SK-N-SH (cell line): ENCODE data around the gene KIF5C. TPM values are rescaled to one million over a fixed set of nuclear protein-coding genes. Genes with fewer than 3 reads are reported as not detected.

ENCODE experiments used
- CTCF ChIA-PET: fragments of 300-600, 350-600 bp; formaldehyde crosslinking; extraction: SDS; loops from one replicate; lab custom pipeline; 2021; lab: Yijun Ruan, JAX
- POLR2A ChIA-PET: fragments of 350-600 bp; sonication (Branson Sonifier 250); formaldehyde crosslinking; extraction: SDS; loops from one replicate; lab custom pipeline; 2020; ENCODE audit warnings: antibody characterized with exemption, inconsistent platforms; lab: Yijun Ruan, JAX
- DNase-seq: peaks from one replicate; pipeline ENCODE4 v3.0.0; 2012
- H2AFZ ChIP-seq: fragments of 200-600 bp; sonication (generic); 2 replicates; pipeline ENCODE4 v1.8.1; 2016; ENCODE audit warnings: antibody characterized with exemption, mild to moderate bottlenecking, low read depth
- H3F3A ChIP-seq: fragments of 200-600 bp; sonication (generic); replicated peaks from 2 replicates; pipeline ENCODE3; 2016; ENCODE audit warnings: antibody characterized with exemption, mild to moderate bottlenecking; ENCODE audit not compliant: insufficient read depth
- H3K27ac ChIP-seq, 2 experiments: fragments of 200-500 bp in 1 of 2; fragments of 200-600 bp in 1 of 2; sonication (Bioruptor generic) in 1 of 2; sonication (generic), shearing (Covaris generic) in 1 of 2; 2 replicates each; pipeline versions ENCODE4 v1.5.1 to v1.6.1; 2014 to 2016; ENCODE audit warnings: low read depth in 2 of 2, inconsistent platforms in 1 of 2, low read length in 1 of 2, mild to moderate bottlenecking in 1 of 2, mixed read lengths in 1 of 2
- H3K27me3 ChIP-seq: fragments of 200-600 bp; sonication (generic), shearing (Covaris generic); 2 replicates; pipeline ENCODE4 v1.6.1; 2016; ENCODE audit warnings: mixed run types; ENCODE audit not compliant: insufficient read depth
- H3K36me3 ChIP-seq, 2 experiments: fragments of 200-500 bp in 1 of 2; fragments of 200-600 bp in 1 of 2; sonication (Bioruptor generic) in 1 of 2; sonication (generic) in 1 of 2; replicated peaks in 1 of 2; 2 replicates each; pipeline versions ENCODE3 to v1.5.1; 2014 to 2016; ENCODE audit warnings: low read length in 1 of 2, mild to moderate bottlenecking in 1 of 2; ENCODE audit not compliant: insufficient read depth in 2 of 2, control insufficient read depth in 1 of 2
- H3K4me1 ChIP-seq, 2 experiments: fragments of 200-500 bp in 1 of 2; fragments of 200-600 bp in 1 of 2; sonication (Bioruptor generic) in 1 of 2; sonication (generic), shearing (Covaris generic) in 1 of 2; 2 replicates each; pipeline versions ENCODE4 v1.5.1 to v1.6.1; 2014 to 2016; ENCODE audit warnings: low read depth in 1 of 2, low read length in 1 of 2, mixed run types in 1 of 2; ENCODE audit not compliant: insufficient read depth in 2 of 2, control insufficient read depth in 1 of 2
- H3K4me2 ChIP-seq: fragments of 200-600 bp; sonication (generic), shearing (Covaris generic); 2 replicates; pipeline ENCODE4 v1.6.1; 2017; ENCODE audit warnings: mixed run types
- H3K4me3 ChIP-seq, 2 experiments: fragments of 200-500 bp in 1 of 2; fragments of 200-600 bp in 1 of 2; sonication (Bioruptor generic) in 1 of 2; sonication (generic), shearing (Covaris generic) in 1 of 2; 2 replicates each; pipeline versions ENCODE4 v1.5.1 to v1.8.1; 2014 to 2016; ENCODE audit warnings: low read depth in 2 of 2, inconsistent platforms in 1 of 2, low read length in 1 of 2, mild to moderate bottlenecking in 1 of 2, mixed read lengths in 1 of 2, moderate library complexity in 1 of 2
- H3K79me2 ChIP-seq: fragments of 200-600 bp; sonication (generic); 2 replicates; pipeline ENCODE4 v1.8.1; 2017; ENCODE audit warnings: mild to moderate bottlenecking; ENCODE audit not compliant: insufficient read depth
- H3K9ac ChIP-seq: fragments of 200-600 bp; sonication (generic); 2 replicates; pipeline ENCODE4 v1.6.1; 2017; ENCODE audit warnings: mixed run types
- H3K9me2 ChIP-seq: fragments of 200-600 bp; sonication (generic); 2 replicates; pipeline ENCODE4 v1.6.1; 2017; ENCODE audit warnings: mixed run types
- H3K9me3 ChIP-seq: fragments of 200-600 bp; sonication (generic); 2 replicates; pipeline ENCODE4 v1.6.1; 2017; ENCODE audit warnings: mixed run types, mild to moderate bottlenecking, moderate library complexity
- H4K20me1 ChIP-seq: fragments of 200-600 bp; sonication (generic); 2 replicates; pipeline ENCODE4 v1.6.1; 2017; ENCODE audit warnings: mild to moderate bottlenecking, mixed run types; ENCODE audit not compliant: insufficient read depth
- CHD2 ChIP-seq: fragments of 150-350 bp; IDR thresholded peaks from 2 replicates; pipeline ENCODE4 v1.6.1; 2018; ENCODE audit warnings: low read length; ENCODE audit not compliant: partially characterized antibody
- EP300 ChIP-seq, 2 experiments: IDR thresholded peaks; 2 replicates each; pipeline versions ENCODE4 v1.4.0 to v1.6.1; 2012; ENCODE audit warnings: borderline replicate concordance in 1 of 2, low read depth in 1 of 2, low read length in 1 of 2
- EZH2phosphoT487 ChIP-seq: fragments of 200-600 bp; sonication (generic); IDR thresholded peaks from 2 replicates; pipeline ENCODE4 v1.6.1; 2017; ENCODE audit warnings: low read depth, mixed run types, mild to moderate bottlenecking, antibody characterized with exemption, moderate library complexity, borderline replicate concordance
- FOSL2 ChIP-seq: IDR thresholded peaks from 2 replicates; pipeline ENCODE4 v1.4.0; 2012; ENCODE audit warnings: low read depth, mild to moderate bottlenecking, moderate library complexity, borderline replicate concordance
- FOXJ3 ChIP-seq: sonication (generic); formaldehyde crosslinking; IDR thresholded peaks from 2 replicates; pipeline ENCODE4 v1.5.1; 2020; ENCODE audit warnings: mild to moderate bottlenecking, missing genetic modification reagents
- FOXM1 ChIP-seq: IDR thresholded peaks from 2 replicates; pipeline ENCODE4 v1.4.0; 2012; ENCODE audit warnings: low read depth, mild to moderate bottlenecking
- GABPA ChIP-seq: IDR thresholded peaks from 2 replicates; pipeline ENCODE4 v1.4.0; 2012; ENCODE audit warnings: low read depth, mild to moderate bottlenecking
- IRF3 ChIP-seq: fragments of 150-350 bp; IDR thresholded peaks from 2 replicates; pipeline ENCODE4 v1.6.1; 2016; ENCODE audit warnings: mild to moderate bottlenecking, low read depth, low read length
- MAX ChIP-seq: IDR thresholded peaks from 2 replicates; pipeline ENCODE4 v1.4.0; 2012; ENCODE audit warnings: low read depth
- NFIC ChIP-seq: IDR thresholded peaks from 2 replicates; pipeline ENCODE4 v1.4.0; 2012; ENCODE audit warnings: borderline replicate concordance
- PBX3 ChIP-seq: IDR thresholded peaks from 2 replicates; pipeline ENCODE4; 2012
- POLR2AphosphoS5 ChIP-seq: IDR thresholded peaks from 2 replicates; pipeline ENCODE4 v1.6.1; 2012; ENCODE audit warnings: low read depth, low read length
- RAD21 ChIP-seq: IDR thresholded peaks from 2 replicates; pipeline ENCODE4 v1.6.1; 2012; ENCODE audit warnings: mild to moderate bottlenecking, low read length
- RFX5 ChIP-seq: IDR thresholded peaks from 2 replicates; pipeline ENCODE4 v1.6.1; 2012; ENCODE audit warnings: mild to moderate bottlenecking, improper control_type of control experiment, low read length
- RXRA ChIP-seq: IDR thresholded peaks from 2 replicates; pipeline ENCODE4 v1.4.0; 2012; ENCODE audit warnings: low read depth, mild to moderate bottlenecking, borderline replicate concordance
- SIN3A ChIP-seq: IDR thresholded peaks from 2 replicates; pipeline ENCODE4 v1.6.1; 2012; ENCODE audit warnings: low read depth, mild to moderate bottlenecking, low read length, moderate library complexity, borderline replicate concordance
- TAF1 ChIP-seq: IDR thresholded peaks from 2 replicates; pipeline ENCODE4 v1.6.1; 2012; ENCODE audit warnings: low read depth, mild to moderate bottlenecking, low read length, moderate library complexity, borderline replicate concordance
- TEAD4 ChIP-seq: IDR thresholded peaks from 2 replicates; pipeline ENCODE4 v1.4.0; 2012; ENCODE audit warnings: mild to moderate bottlenecking, borderline replicate concordance; ENCODE audit not compliant: insufficient read depth
- ZBTB33 ChIP-seq: IDR thresholded peaks from 2 replicates; pipeline ENCODE4 v1.4.0; 2012; ENCODE audit warnings: low read depth, borderline replicate concordance
- WGBS: methylation state at CpG from one replicate; pipeline ENCODE4 v1.1.6; 2017; ENCODE audit warnings: low lambda C conversion rate; 5-methylcytosine and 5-hydroxymethylcytosine counted together
- polyA plus RNA-seq, 3 experiments: library from polyadenylated mRNA; depleted of rRNA; stranded (reverse); fragments of >200 nt; gene quantifications; 2 replicates each; pipeline ENCODE4 v1.2.3, GENCODE V29; 2012
- TF ChIP-seq, protein P1 (sequence below): IDR thresholded peaks from 2 replicates; pipeline ENCODE4 v1.6.1; 2012; ENCODE audit warnings: mild to moderate bottlenecking, low read depth, low read length, moderate library complexity

The KIF5C gene
- polyA plus RNA-seq, 1 of the 3 experiments (the other 2 are of a cell fraction), result 3.9 TPM

- WGBS, result 63% methylated on average over 7 of the region's 7 CpGs
- Histone ChIP-seq H3F3A (no peaks in the 10 kb centered on the region), H2AFZ (no peak overlapping the region), H3K36me3 (no peaks in the 10 kb centered on the region), H3K4me3 (no peak overlapping the region), H3K9me3 (no peaks in the 10 kb centered on the region), H3K9me2 (no peaks in the 10 kb centered on the region), H3K27ac (no peak overlapping the region), H3K27me3 (no peaks in the 10 kb centered on the region; the same call in 1 of the 2 replicates), H3K4me1 (no peaks in the 10 kb centered on the region), H3K79me2 (no peaks in the 10 kb centered on the region), H4K20me1 (no peaks in the 10 kb centered on the region), H3K4me2 (no peak overlapping the region), H3K9ac (no peak overlapping the region)
- TF ChIP-seq, protein P1, sequence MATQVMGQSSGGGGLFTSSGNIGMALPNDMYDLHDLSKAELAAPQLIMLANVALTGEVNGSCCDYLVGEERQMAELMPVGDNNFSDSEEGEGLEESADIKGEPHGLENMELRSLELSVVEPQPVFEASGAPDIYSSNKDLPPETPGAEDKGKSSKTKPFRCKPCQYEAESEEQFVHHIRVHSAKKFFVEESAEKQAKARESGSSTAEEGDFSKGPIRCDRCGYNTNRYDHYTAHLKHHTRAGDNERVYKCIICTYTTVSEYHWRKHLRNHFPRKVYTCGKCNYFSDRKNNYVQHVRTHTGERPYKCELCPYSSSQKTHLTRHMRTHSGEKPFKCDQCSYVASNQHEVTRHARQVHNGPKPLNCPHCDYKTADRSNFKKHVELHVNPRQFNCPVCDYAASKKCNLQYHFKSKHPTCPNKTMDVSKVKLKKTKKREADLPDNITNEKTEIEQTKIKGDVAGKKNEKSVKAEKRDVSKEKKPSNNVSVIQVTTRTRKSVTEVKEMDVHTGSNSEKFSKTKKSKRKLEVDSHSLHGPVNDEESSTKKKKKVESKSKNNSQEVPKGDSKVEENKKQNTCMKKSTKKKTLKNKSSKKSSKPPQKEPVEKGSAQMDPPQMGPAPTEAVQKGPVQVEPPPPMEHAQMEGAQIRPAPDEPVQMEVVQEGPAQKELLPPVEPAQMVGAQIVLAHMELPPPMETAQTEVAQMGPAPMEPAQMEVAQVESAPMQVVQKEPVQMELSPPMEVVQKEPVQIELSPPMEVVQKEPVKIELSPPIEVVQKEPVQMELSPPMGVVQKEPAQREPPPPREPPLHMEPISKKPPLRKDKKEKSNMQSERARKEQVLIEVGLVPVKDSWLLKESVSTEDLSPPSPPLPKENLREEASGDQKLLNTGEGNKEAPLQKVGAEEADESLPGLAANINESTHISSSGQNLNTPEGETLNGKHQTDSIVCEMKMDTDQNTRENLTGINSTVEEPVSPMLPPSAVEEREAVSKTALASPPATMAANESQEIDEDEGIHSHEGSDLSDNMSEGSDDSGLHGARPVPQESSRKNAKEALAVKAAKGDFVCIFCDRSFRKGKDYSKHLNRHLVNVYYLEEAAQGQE, result no peak
- TF ChIP-seq NFIC, result no peak
- TF ChIP-seq RXRA, result no peak
- TF ChIP-seq FOSL2, result no peak
- TF ChIP-seq ZBTB33, result no peak
- TF ChIP-seq RAD21, result no peak
- no peak for TF ChIP-seq IRF3
- no peak for TF ChIP-seq GABPA
- no peak for TF ChIP-seq EP300 (IDR thresholded peaks at IDR 0.05; ENCODE audit: borderline replicate concordance in 1 of 2, low read depth in 1 of 2, low read length in 1 of 2)
- no peak for TF ChIP-seq FOXJ3 (CRISPR knock-in tag)
- no peak for TF ChIP-seq MAX
- no peak for TF ChIP-seq EZH2phosphoT487
- no peak for TF ChIP-seq CHD2
- TF ChIP-seq POLR2AphosphoS5, result no peak
- no peak for TF ChIP-seq PBX3
- TF ChIP-seq RFX5, result no peak
- TF ChIP-seq SIN3A, result no peak
- TF ChIP-seq FOXM1, result no peak
- TF ChIP-seq TAF1, result no peak
- no peak for TF ChIP-seq TEAD4
- CTCF ChIA-PET, result no interaction called here
- no peak for DNase-seq
- POLR2A ChIA-PET, result no interaction called here
These were observed 42.4 kb upstream of the KIF5C start for GRCh38 chr2:148832637-148833036.
